ACC112 (cell line): ENCODE results near the gene ACSL6.

Experiments used
- H2AFZ ChIP-seq: fragments of 200-600 bp; sonication (generic); one replicate; pipeline ENCODE4 v1.6.0; 2017; ENCODE audit warnings: antibody characterized with exemption, low read length; ENCODE audit not compliant: unreplicated experiment
- H3K27ac ChIP-seq: fragments of 200-600 bp; sonication (generic); 2 replicates; pipeline ENCODE4 v1.5.1; 2014; ENCODE audit warnings: low read depth, mild to moderate bottlenecking, antibody characterized with exemption, low read length, moderate library complexity
- H3K27me3 ChIP-seq: fragments of 200-600 bp; sonication (generic); 2 replicates; pipeline ENCODE4 v1.6.1; 2014; ENCODE audit warnings: mild to moderate bottlenecking, antibody characterized with exemption, low read length, moderate library complexity, mixed read lengths; ENCODE audit not compliant: insufficient read depth
- H3K36me3 ChIP-seq: fragments of 200-600 bp; sonication (generic); 2 replicates; pipeline ENCODE4 v1.6.1; 2016; ENCODE audit warnings: mild to moderate bottlenecking, antibody characterized with exemption, low read length, moderate library complexity, mixed read lengths; ENCODE audit not compliant: insufficient read depth
- H3K4me1 ChIP-seq: fragments of 200-600 bp; sonication (generic); one replicate; pipeline ENCODE4 v1.6.1; 2016; ENCODE audit warnings: low read length, mixed read lengths; ENCODE audit not compliant: insufficient read depth, unreplicated experiment, control insufficient read depth
- H3K4me3 ChIP-seq: fragments of 200-600 bp; sonication (generic); 2 replicates; pipeline ENCODE4 v1.5.1; 2014; ENCODE audit warnings: mild to moderate bottlenecking, low read depth, low read length
- H3K79me2 ChIP-seq: fragments of 200-600 bp; sonication (generic); one replicate; pipeline ENCODE4 v1.6.0; 2016; ENCODE audit warnings: low read length; ENCODE audit not compliant: control insufficient read depth, unreplicated experiment, insufficient read depth

The ACSL6 gene

GRCh38 chr5:131952301-131952857 is 59.1 kb downstream of the ACSL6 start:
- H3K36me3 ChIP-seq, result no peaks in the 10 kb centered on the region
- H3K79me2 ChIP-seq, result no peaks in the 10 kb centered on the region
- H3K4me3 ChIP-seq, result no peak overlapping the region
- H2AFZ ChIP-seq, result no peak overlapping the region
- no peaks in the 10 kb centered on the region for H3K4me1 ChIP-seq
- no peak overlapping the region for H3K27ac ChIP-seq
- H3K27me3 ChIP-seq, result peaks cover 43% of the 10 kb centered on the region

GRCh38 chr5:131950706-131951105 is 60.8 kb downstream of the ACSL6 start:
- no peaks in the 10 kb centered on the region for H3K4me1 ChIP-seq
- H3K27me3 ChIP-seq, result peaks cover 49% of the 10 kb centered on the region
- H3K4me3 ChIP-seq, result no peak overlapping the region
- H3K79me2 ChIP-seq, result no peaks in the 10 kb centered on the region
- no peaks in the 10 kb centered on the region for H3K36me3 ChIP-seq
- no peak overlapping the region for H2AFZ ChIP-seq
- no peak overlapping the region for H3K27ac ChIP-seq

- peaks cover 40% of the 10 kb centered on the region for H3K27me3 ChIP-seq
- no peaks in the 10 kb centered on the region for H3K79me2 ChIP-seq
- no peaks in the 10 kb centered on the region for H3K36me3 ChIP-seq
- no peak overlapping the region for H3K4me3 ChIP-seq
- H3K4me1 ChIP-seq, result no peaks in the 10 kb centered on the region
- no peak overlapping the region for H2AFZ ChIP-seq
- H3K27ac ChIP-seq, result no peak overlapping the region
Observed at GRCh38 chr5:131947445-131947844, 64.0 kb downstream of the ACSL6 start.

GRCh38 chr5:131945551-131946168 is 65.8 kb downstream of the ACSL6 start, which contains the start of gene MEIKIN:
Gene MEIKIN (minus strand): TSS chr5:131945663. CDS start chr5:131945505, 158 bp downstream.
- Histone ChIP-seq H3K79me2 (no peaks in the 10 kb centered on the region), H2AFZ (no peak within 1 kb of the TSS), H3K36me3 (no peaks in the 10 kb centered on the region), H3K4me3 (no peak within 1 kb of the TSS), H3K27me3 (peaks cover 53% of the 10 kb centered on the region), H3K4me1 (no peaks in the 10 kb centered on the region), H3K27ac (no peak within 1 kb of the TSS)

- Histone ChIP-seq H3K79me2 (no peaks in the 10 kb centered on the region), H2AFZ (no peak overlapping the region), H3K27ac (no peak overlapping the region), H3K4me1 (no peaks in the 10 kb centered on the region), H3K4me3 (no peak overlapping the region), H3K27me3 (peaks cover 56% of the 10 kb centered on the region), H3K36me3 (no peaks in the 10 kb centered on the region)
Observed at GRCh38 chr5:131944702-131945550, 66.5 kb downstream of the ACSL6 start.

- Histone ChIP-seq H2AFZ (no peak overlapping the region), H3K36me3 (no peaks in the 10 kb centered on the region), H3K79me2 (no peaks in the 10 kb centered on the region), H3K27me3 (peaks cover 57% of the 10 kb centered on the region), H3K27ac (no peak overlapping the region), H3K4me3 (no peak overlapping the region), H3K4me1 (no peaks in the 10 kb centered on the region)
Observed at GRCh38 chr5:131943916-131944315, 67.5 kb downstream of the ACSL6 start.

GRCh38 chr5:131942016-131942415 is 69.4 kb downstream of the ACSL6 start:
- H3K4me1 ChIP-seq, result no peaks in the 10 kb centered on the region
- peaks cover 48% of the 10 kb centered on the region for H3K27me3 ChIP-seq
- no peak overlapping the region for H3K27ac ChIP-seq
- H3K79me2 ChIP-seq, result no peaks in the 10 kb centered on the region
- no peaks in the 10 kb centered on the region for H3K36me3 ChIP-seq
- H2AFZ ChIP-seq, result no peak overlapping the region
- H3K4me3 ChIP-seq, result no peak overlapping the region

- Histone ChIP-seq H3K4me1 (no peaks in the 10 kb centered on the region), H3K27me3 (peaks cover 55% of the 10 kb centered on the region), H2AFZ (no peak overlapping the region), H3K36me3 (no peaks in the 10 kb centered on the region), H3K27ac (no peak overlapping the region), H3K79me2 (no peaks in the 10 kb centered on the region), H3K4me3 (no peak overlapping the region)
Observed at GRCh38 chr5:131939690-131940345, 71.6 kb downstream of the ACSL6 start.

GRCh38 chr5:131932235-131932634 is 79.2 kb downstream of the ACSL6 start:
- Histone ChIP-seq H3K27me3 (peaks cover 68% of the 10 kb centered on the region), H3K79me2 (no peaks in the 10 kb centered on the region), H3K4me3 (no peak overlapping the region), H2AFZ (no peak overlapping the region), H3K4me1 (no peaks in the 10 kb centered on the region), H3K27ac (no peak overlapping the region), H3K36me3 (no peaks in the 10 kb centered on the region)

- H3K36me3 ChIP-seq, result no peaks in the 10 kb centered on the region
- no peak overlapping the region for H3K4me3 ChIP-seq
- peaks cover 75% of the 10 kb centered on the region for H3K27me3 ChIP-seq
- H3K79me2 ChIP-seq, result no peaks in the 10 kb centered on the region
- H2AFZ ChIP-seq, result no peak overlapping the region
- H3K4me1 ChIP-seq, result no peaks in the 10 kb centered on the region
- no peak overlapping the region for H3K27ac ChIP-seq
Observed at GRCh38 chr5:131928957-131929356, 82.5 kb downstream of the ACSL6 start.
